Esophagus (tissue), 2 donors: ENCODE results near the gene GSTA2. TPM values are rescaled to one million over a fixed set of nuclear protein-coding genes. Genes with fewer than 3 reads are reported as not detected.

Experiments used
- polyA plus RNA-seq, 2 donors: library from polyadenylated mRNA; stranded (reverse); fragments of 200-250 nt; gene quantifications; one replicate each; pipeline ENCODE4 v1.2.3, GENCODE V29; 2013
- donor health status: healthy with polysubstance abuse.
- donor health status: Bipolar disorder and iron deficiency.

GSTA2 gene
- polyA plus RNA-seq, 2 donors: not detected

Other genes with a start within 250 kb of the GSTA2 start
- 1 to 10 TPM; 1.0 to 1.8 TPM for gene TRAM2, start 186.4 kb downstream of the GSTA2 start, polyA plus RNA-seq
- 10 to 100 TPM; 30.8 to 43.2 TPM for gene TMEM14A, start 92.4 kb downstream of the GSTA2 start, polyA plus RNA-seq
- 1 to 10 TPM; 2.4 to 3.1 TPM for gene GSTA1, start 40.3 kb upstream of the GSTA2 start, polyA plus RNA-seq
- gene GSTA5, start 77.3 kb upstream of the GSTA2 start, polyA plus RNA-seq: not detected
- under 1 TPM in 1 of 2 donors, not detected in 1; 0.13 TPM for gene GSTA3, start 146.2 kb upstream of the GSTA2 start, polyA plus RNA-seq
- 10 to 100 TPM; 41.8 to 62.0 TPM for gene GSTA4, start 231.8 kb upstream of the GSTA2 start, polyA plus RNA-seq